HG03045 (cell line): ENCODE results near the gene CLDN18.
A peak's percentile ranks its signal among the peaks of the same experiment; 100 is the strongest.

Experiments
- ATAC-seq: cut with Tn5 transposase; IDR thresholded peaks from one replicate; pipeline ENCODE4 v1.9.1; 2021; ENCODE audit warnings: mild to moderate bottlenecking, moderate library complexity; ENCODE audit not compliant: unreplicated experiment

CLDN18 gene

GRCh38 chr3:138023754-138024153 lies 13.8 kb downstream of the CLDN18 start:
- ATAC-seq, result no peak

GRCh38 chr3:138025553-138025952 lies 15.6 kb downstream of the CLDN18 start:
- ATAC-seq, result no peak

- ATAC-seq, result no peak
These were observed 17.9 kb downstream of the CLDN18 start for GRCh38 chr3:138027821-138028220.

- no peak for ATAC-seq
These were observed 20.8 kb downstream of the CLDN18 start for GRCh38 chr3:138030734-138031280.

- no peak for ATAC-seq
These were observed 21.6 kb downstream of the CLDN18 start for GRCh38 chr3:138031536-138031935.

- peak; percentile 49 for ATAC-seq
These were observed 22.6 kb downstream of the CLDN18 start for GRCh38 chr3:138032567-138032966.

- peak; percentile 18 for ATAC-seq
These were observed 23.3 kb downstream of the CLDN18 start for GRCh38 chr3:138033202-138033691.

- ATAC-seq, result no peak
These were observed 25.0 kb downstream of the CLDN18 start for GRCh38 chr3:138034918-138035317.

- ATAC-seq, result no peak
These were observed 26.6 kb downstream of the CLDN18 start for GRCh38 chr3:138036572-138036971.

- no peak for ATAC-seq
These were observed 28.9 kb downstream of the CLDN18 start for GRCh38 chr3:138038725-138039462.

GRCh38 chr3:138042043-138042442 lies 32.1 kb downstream of the CLDN18 start:
- ATAC-seq, result no peak

- no peak for ATAC-seq
These were observed 33.5 kb downstream of the CLDN18 start for GRCh38 chr3:138043266-138044029.

- no peak for ATAC-seq
These were observed 36.1 kb downstream of the CLDN18 start for GRCh38 chr3:138046085-138046484.

- ATAC-seq, result peak; percentile 80
These were observed 37.0 kb downstream of the CLDN18 start for GRCh38 chr3:138046955-138047354.

- ATAC-seq, result no peak
These were observed 37.7 kb downstream of the CLDN18 start for GRCh38 chr3:138047596-138048158.

- ATAC-seq, result no peak
These were observed 39.4 kb downstream of the CLDN18 start for GRCh38 chr3:138049157-138049919.

GRCh38 chr3:138051947-138052802 lies 42.2 kb downstream of the CLDN18 start:
- ATAC-seq, result peak; percentile 73

GRCh38 chr3:138054057-138054456 lies 44.1 kb downstream of the CLDN18 start:
- ATAC-seq, result no peak

GRCh38 chr3:138057384-138057783 lies 47.4 kb downstream of the CLDN18 start:
- no peak for ATAC-seq

- no peak for ATAC-seq
These were observed 49.3 kb downstream of the CLDN18 start for GRCh38 chr3:138059261-138059660.
